SU-DHL-6 (cell line): ENCODE data around the gene STARD3.

Experiments used
- EZH2phosphoT487 ChIP-seq: fragments of 200-600 bp; sonication (generic), shearing (Covaris generic); conservative IDR thresholded peaks from 2 replicates; pipeline ENCODE4 v1.6.1; 2018; ENCODE audit warnings: mild to moderate bottlenecking, antibody characterized with exemption, low read length, moderate library complexity, mixed read lengths
- TF ChIP-seq, protein P1 (sequence below): fragments of 200-600 bp; sonication (generic); IDR thresholded peaks from one replicate; pipeline ENCODE4 v1.5.1; 2017; ENCODE audit warnings: antibody characterized with exemption, mild to moderate bottlenecking, low read length, moderate library complexity; ENCODE audit not compliant: insufficient read depth, poor library complexity, severe bottlenecking

DNA sequence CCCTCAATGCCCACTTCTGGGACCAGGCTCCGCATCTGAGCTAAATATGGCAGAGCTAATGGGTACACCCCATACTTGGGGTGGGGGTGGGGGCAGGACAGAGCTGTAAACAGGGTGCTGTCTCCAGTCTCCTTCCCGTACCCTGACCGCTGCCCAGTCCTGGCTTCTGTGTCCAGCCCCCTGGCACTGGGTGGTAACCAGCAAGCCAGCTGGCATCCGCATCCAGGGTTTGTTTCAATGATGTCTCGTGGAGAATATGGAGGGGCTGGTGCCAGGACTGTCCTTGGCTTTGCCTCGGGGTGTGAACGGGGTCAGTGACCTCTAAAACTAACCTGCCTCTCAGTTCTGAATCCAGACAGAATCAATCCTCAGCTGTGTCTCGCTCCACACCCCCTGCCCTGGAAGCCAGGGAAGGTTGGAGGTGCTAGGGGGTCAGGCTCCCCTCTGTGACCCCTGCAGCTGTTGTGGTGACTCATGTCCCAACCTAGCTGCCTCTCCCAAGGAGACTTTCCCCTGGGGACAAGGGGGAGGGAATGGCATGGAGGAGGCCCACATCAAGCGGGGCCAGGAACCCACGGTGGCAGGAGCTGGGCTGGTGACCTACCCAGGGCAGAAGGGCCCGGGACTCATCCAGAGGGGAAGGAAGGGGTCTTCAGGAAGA lies 29.8 kb downstream of the STARD3 start:
- TF ChIP-seq, protein P1, sequence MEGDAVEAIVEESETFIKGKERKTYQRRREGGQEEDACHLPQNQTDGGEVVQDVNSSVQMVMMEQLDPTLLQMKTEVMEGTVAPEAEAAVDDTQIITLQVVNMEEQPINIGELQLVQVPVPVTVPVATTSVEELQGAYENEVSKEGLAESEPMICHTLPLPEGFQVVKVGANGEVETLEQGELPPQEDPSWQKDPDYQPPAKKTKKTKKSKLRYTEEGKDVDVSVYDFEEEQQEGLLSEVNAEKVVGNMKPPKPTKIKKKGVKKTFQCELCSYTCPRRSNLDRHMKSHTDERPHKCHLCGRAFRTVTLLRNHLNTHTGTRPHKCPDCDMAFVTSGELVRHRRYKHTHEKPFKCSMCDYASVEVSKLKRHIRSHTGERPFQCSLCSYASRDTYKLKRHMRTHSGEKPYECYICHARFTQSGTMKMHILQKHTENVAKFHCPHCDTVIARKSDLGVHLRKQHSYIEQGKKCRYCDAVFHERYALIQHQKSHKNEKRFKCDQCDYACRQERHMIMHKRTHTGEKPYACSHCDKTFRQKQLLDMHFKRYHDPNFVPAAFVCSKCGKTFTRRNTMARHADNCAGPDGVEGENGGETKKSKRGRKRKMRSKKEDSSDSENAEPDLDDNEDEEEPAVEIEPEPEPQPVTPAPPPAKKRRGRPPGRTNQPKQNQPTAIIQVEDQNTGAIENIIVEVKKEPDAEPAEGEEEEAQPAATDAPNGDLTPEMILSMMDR = no peak
- no peak for TF ChIP-seq EZH2phosphoT487
